Left ventricle myocardium inferior (tissue), 1 donor: ENCODE results near the gene CIAO2B. TPM values are rescaled to one million over a fixed set of nuclear protein-coding genes. Genes with fewer than 3 reads are reported as not detected.

Experiments
- DNase-seq: peaks from one replicate; pipeline ENCODE4 v3.0.0-alpha.2; 2020
- H3K27ac ChIP-seq: fragments of 200-600 bp; replicated peaks from 2 replicates; pipeline ENCODE4 v1.8.0; 2021
- H3K27me3 ChIP-seq: fragments of 200-600 bp; 2 replicates; pipeline ENCODE4 v1.8.0; 2021; ENCODE audit warnings: low read depth
- H3K36me3 ChIP-seq: fragments of 200-600 bp; 2 replicates; pipeline ENCODE4 v1.8.0; 2021
- H3K4me1 ChIP-seq: fragments of 200-600 bp; 2 replicates; pipeline ENCODE4 v1.8.0; 2021
- H3K4me3 ChIP-seq: fragments of 200-600 bp; 2 replicates; pipeline ENCODE4 v1.8.0; 2021; ENCODE audit warnings: mild to moderate bottlenecking, moderate library complexity
- H3K9me3 ChIP-seq: fragments of 200-600 bp; replicated peaks from 2 replicates; pipeline ENCODE4 v1.8.0; 2021
- CTCF ChIP-seq: fragments of 200-600 bp; IDR thresholded peaks from 2 replicates; pipeline ENCODE4 v1.8.0; 2021; ENCODE audit warnings: antibody characterized with exemption, mild to moderate bottlenecking, borderline replicate concordance
- intact Hi-C: fragments of 100-400 bp; cut with micrococcal nuclease; formaldehyde crosslinking; loops from one replicate; pipeline ENCODE4 v1.11.0; 2022
- total RNA-seq: library from RNA; stranded (reverse); fragmentation: NEBNext Ultra II Directional; extraction: Animal tissue kit (Norgen Biotek cat#: 25700); gene quantifications from one replicate; pipeline ENCODE4 v1.2.1, GENCODE V29; 2021
- donor health status: DM: no; HTN: yes; CAD: no; lungs with severe emphysema.

The CIAO2B gene
- total RNA-seq, 1 donor from 2014 or later: 127 TPM

DNA sequence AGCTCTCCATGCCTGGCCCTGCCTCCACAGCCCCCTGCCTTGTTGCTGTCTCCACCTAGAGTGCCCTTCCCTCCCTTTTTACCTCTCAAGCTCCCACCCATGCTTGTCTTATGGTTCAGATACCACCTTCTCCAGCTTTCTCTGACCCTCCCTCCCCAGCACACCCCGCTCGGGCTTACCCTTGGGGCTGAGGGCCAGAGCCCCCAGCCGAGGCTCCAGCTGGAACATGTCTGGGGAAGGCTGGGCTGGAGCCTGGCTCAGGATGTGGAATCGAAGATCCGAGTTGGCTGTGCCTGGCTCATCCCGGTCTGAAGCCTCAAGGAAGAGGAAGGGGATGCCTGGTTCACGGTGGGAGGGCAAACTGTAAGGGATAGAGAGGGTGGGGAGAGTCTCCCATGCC lies 19.2 kb downstream of the CIAO2B start:
- DNase-seq: no peak
- Histone ChIP-seq H3K4me3 (no peak overlapping the region), H3K4me1 (peaks cover 20% of the 10 kb centered on the region), H3K9me3 (no peaks in the 10 kb centered on the region), H3K27me3 (peaks cover 5% of the 10 kb centered on the region), H3K36me3 (no peaks in the 10 kb centered on the region), H3K27ac (no peak overlapping the region)
- intact Hi-C loops: no loop called here
- no peak for TF ChIP-seq CTCF

GRCh38 chr16:66914541-66914940 lies 19.7 kb downstream of the CIAO2B start:
- H3K4me1 ChIP-seq: peaks cover 15% of the 10 kb centered on the region
- TF ChIP-seq CTCF: no peak
- H3K9me3 ChIP-seq: no peaks in the 10 kb centered on the region
- DNase-seq: no peak
- intact Hi-C loops: no loop called here
- H3K4me3 ChIP-seq: no peak overlapping the region
- H3K27me3 ChIP-seq: no peaks in the 10 kb centered on the region
- no peak overlapping the region for H3K27ac ChIP-seq
- no peaks in the 10 kb centered on the region for H3K36me3 ChIP-seq

DNA sequence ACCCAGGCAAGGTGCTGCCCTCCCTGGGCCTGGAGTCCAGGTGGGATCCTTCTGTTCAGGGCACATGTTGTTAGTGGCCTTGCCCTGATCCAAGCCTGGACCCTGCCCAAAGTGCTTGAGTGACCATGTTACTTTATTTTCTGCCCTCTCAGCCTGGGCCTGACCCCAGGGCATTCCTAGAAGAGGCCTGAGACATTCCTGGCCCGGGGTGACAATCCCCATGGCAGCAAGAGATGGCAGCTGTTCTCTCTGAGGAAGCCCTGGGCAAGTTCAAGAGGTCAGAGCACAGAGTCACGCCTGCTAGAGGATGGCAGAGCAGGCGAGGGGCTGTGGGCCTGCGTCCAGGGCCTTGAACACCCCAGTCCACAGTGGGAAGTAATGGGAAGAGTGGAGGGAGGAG lies 20.5 kb downstream of the CIAO2B start:
- no peak for TF ChIP-seq CTCF
- intact Hi-C loops: no loop called here
- Histone ChIP-seq H3K4me3 (no peak overlapping the region), H3K27me3 (no peaks in the 10 kb centered on the region), H3K9me3 (no peaks in the 10 kb centered on the region), H3K27ac (no peak overlapping the region), H3K4me1 (peaks cover 6% of the 10 kb centered on the region), H3K36me3 (no peaks in the 10 kb centered on the region)
- no peak for DNase-seq

DNA sequence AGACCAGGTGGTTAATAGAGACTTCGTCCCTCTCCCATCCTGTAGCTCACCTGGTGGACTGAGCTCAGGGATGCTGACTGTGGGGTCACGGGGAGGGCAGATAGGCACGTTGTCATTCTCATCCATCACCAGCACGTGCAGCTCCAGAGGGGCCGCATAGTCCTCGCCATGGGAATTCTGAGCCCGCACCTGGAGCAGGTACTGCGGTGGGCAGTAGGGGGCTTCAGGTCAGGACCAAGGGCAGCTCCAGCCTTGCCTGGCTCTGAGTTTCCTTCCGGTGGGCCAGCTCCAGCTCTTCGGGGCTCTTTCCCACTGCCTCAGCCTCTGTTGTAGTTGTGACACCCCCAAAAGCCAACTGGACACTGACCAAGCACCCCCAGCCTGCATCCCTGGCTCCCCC lies 21.1 kb downstream of the CIAO2B start:
- Histone ChIP-seq H3K27me3 (no peaks in the 10 kb centered on the region), H3K4me3 (no peak overlapping the region), H3K9me3 (no peaks in the 10 kb centered on the region), H3K36me3 (no peaks in the 10 kb centered on the region), H3K27ac (no peak overlapping the region), H3K4me1 (peaks cover 9% of the 10 kb centered on the region)
- intact Hi-C loops: no loop called here
- no peak for TF ChIP-seq CTCF
- no peak for DNase-seq

GRCh38 chr16:66911801-66912200 lies 22.4 kb downstream of the CIAO2B start:
- TF ChIP-seq CTCF: no peak
- intact Hi-C loops: no loop called here
- H3K4me1 ChIP-seq: peaks cover 22% of the 10 kb centered on the region
- no peak for DNase-seq
- H3K27ac ChIP-seq: no peak overlapping the region
- H3K27me3 ChIP-seq: no peaks in the 10 kb centered on the region
- no peaks in the 10 kb centered on the region for H3K9me3 ChIP-seq
- no peaks in the 10 kb centered on the region for H3K36me3 ChIP-seq
- no peak overlapping the region for H3K4me3 ChIP-seq

GRCh38 chr16:66911112-66911511 lies 23.1 kb downstream of the CIAO2B start:
- Histone ChIP-seq H3K27me3 (no peaks in the 10 kb centered on the region), H3K4me3 (no peak overlapping the region), H3K9me3 (no peaks in the 10 kb centered on the region), H3K27ac (no peak overlapping the region), H3K4me1 (peaks cover 29% of the 10 kb centered on the region), H3K36me3 (no peaks in the 10 kb centered on the region)
- intact Hi-C loops: no loop called here
- no peak for TF ChIP-seq CTCF
- no peak for DNase-seq
